ENCODE data around the gene POLD2. TPM values are rescaled to one million over a fixed set of nuclear protein-coding genes. Genes with fewer than 3 reads are reported as not detected.

The POLD2 gene
- total and polyA plus RNA-seq, 2 of the 13 experiments (the other 11 are each of a cell fraction or from before 2014, with no cell fraction given) = 87.6 to 95.1 TPM

GRCh38 chr7:44087911-44088838 lies 35.2 kb downstream of the POLD2 start (continued):
- TF ChIP-seq PRPF4 (IDR thresholded peaks at IDR 0.05; ENCODE audit: low read depth, low read length, poor library complexity, severe bottlenecking) = no peak
- TF ChIP-seq ZNF550 (CRISPR knock-in tag; IDR thresholded peaks at IDR 0.05; ENCODE audit: borderline replicate concordance) = no peak
- no peak for TF ChIP-seq HMGA1 (CRISPR knock-in tag; conservative IDR thresholded peaks at IDR 0.05)
- TF ChIP-seq SIX4 (CRISPR knock-in tag; IDR thresholded peaks at IDR 0.05) = no peak
- no peak for TF ChIP-seq TBP (CRISPR knock-in tag; IDR thresholded peaks at IDR 0.05)
- no peak for TF ChIP-seq BHLHE40 (IDR thresholded peaks at IDR 0.05; ENCODE audit: low read length)
- TF ChIP-seq HOMEZ (CRISPR knock-in tag; IDR thresholded peaks at IDR 0.05; ENCODE audit: low read depth) = no peak
- no peak for TF ChIP-seq ZBTB34 (CRISPR knock-in tag; IDR thresholded peaks at IDR 0.05)
- no peak for TF ChIP-seq ZFP82 (CRISPR knock-in tag; IDR thresholded peaks at IDR 0.05; ENCODE audit: borderline replicate concordance)
- no peak for TF ChIP-seq ZSCAN22 (CRISPR knock-in tag; IDR thresholded peaks at IDR 0.05)
- TF ChIP-seq STAG1 (CRISPR knock-in tag; IDR thresholded peaks at IDR 0.05) = no peak
- 0 out of 2 replicates have a peak, but pooled peaks have one; percentile 36 for TF ChIP-seq TBX2 (CRISPR knock-in tag; IDR thresholded peaks at IDR 0.05; ENCODE audit: borderline replicate concordance)
- TF ChIP-seq HMG20A (CRISPR knock-in tag; IDR thresholded peaks at IDR 0.05; ENCODE audit: borderline replicate concordance) = 0 out of 2 replicates have a peak, but pooled peaks have one; percentile 8
- no peak for TF ChIP-seq IRF1 (CRISPR knock-in tag; IDR thresholded peaks at IDR 0.05; ENCODE audit: low read depth)
- no peak for TF ChIP-seq MAFK (conservative IDR thresholded peaks at IDR 0.05 in 1 of 2, IDR thresholded peaks at IDR 0.05 in 1 of 2; ENCODE audit: low read length in 2 of 2)
- TF ChIP-seq ZNF710 (CRISPR knock-in tag; IDR thresholded peaks at IDR 0.05; ENCODE audit: borderline replicate concordance) = peak; percentile 43; the same call in 1 of the 2 replicates
- TF ChIP-seq ZNF234 (CRISPR knock-in tag; conservative IDR thresholded peaks at IDR 0.05) = no peak
- no peak for TF ChIP-seq RBM22 (optimal IDR thresholded peaks at IDR 0.05; ENCODE audit: low read length)
- TF ChIP-seq YY1 (IDR thresholded peaks at IDR 0.05; ENCODE audit: insufficient read depth, insufficient replicate concordance, low read depth, low read length) = no peak
- no peak for TF ChIP-seq CEBPG (CRISPR knock-in tag; IDR thresholded peaks at IDR 0.05)
